ENCODE data around the gene PRKN. TPM values are rescaled to one million over a fixed set of nuclear protein-coding genes. Genes with fewer than 3 reads are reported as not detected.
"Not testable (repeated sequence)": the region's sequence is repeated elsewhere in the genome, so short reads cannot be mapped to it uniquely, and the experiment has no call there.

Gene PRKN
- total RNA-seq, 1 donor from 2014 or later: not detected

GRCh38 chr6:162438980-162439379 lies 288.6 kb downstream of the PRKN start:
- Mint-ChIP-seq H3K27me3 (ENCODE audit: low read depth) (no peaks in the 10 kb centered on the region), H3K36me3 (ENCODE audit: low read depth) (no peaks in the 10 kb centered on the region), H3K4me3 (ENCODE audit: low read depth) (no peak overlapping the region), H3K9me3 (peaks cover 7% of the 10 kb centered on the region), H3K4me1 (ENCODE audit: low read depth) (no peaks in the 10 kb centered on the region), H3K27ac (no peak overlapping the region)
- DNase-seq (ENCODE audit: low spot score): no peak
- intact Hi-C loops (cut with micrococcal nuclease): no loop called here

- Mint-ChIP-seq H3K4me3 (ENCODE audit: low read depth) (no peak overlapping the region), H3K27me3 (ENCODE audit: low read depth) (no peaks in the 10 kb centered on the region), H3K9me3 (peaks cover 7% of the 10 kb centered on the region), H3K36me3 (ENCODE audit: low read depth) (no peaks in the 10 kb centered on the region), H3K27ac (no peak overlapping the region), H3K4me1 (ENCODE audit: low read depth) (no peaks in the 10 kb centered on the region)
- no peak for DNase-seq (ENCODE audit: low spot score)
- intact Hi-C loops (cut with micrococcal nuclease): no loop called here
Measured at GRCh38 chr6:162435071-162435470, 292.5 kb downstream of the PRKN start.

- no peak for DNase-seq (ENCODE audit: low spot score)
- Mint-ChIP-seq H3K27ac (no peak overlapping the region), H3K4me3 (ENCODE audit: low read depth) (no peak overlapping the region), H3K27me3 (ENCODE audit: low read depth) (no peaks in the 10 kb centered on the region), H3K36me3 (ENCODE audit: low read depth) (no peaks in the 10 kb centered on the region), H3K4me1 (ENCODE audit: low read depth) (no peaks in the 10 kb centered on the region), H3K9me3 (no peaks in the 10 kb centered on the region)
- intact Hi-C loops (cut with micrococcal nuclease): no loop called here
Measured at GRCh38 chr6:162421004-162421403, 306.6 kb downstream of the PRKN start.

- Mint-ChIP-seq H3K4me3 (ENCODE audit: low read depth) (no peak overlapping the region), H3K4me1 (ENCODE audit: low read depth) (no peaks in the 10 kb centered on the region), H3K36me3 (ENCODE audit: low read depth) (no peaks in the 10 kb centered on the region), H3K9me3 (no peaks in the 10 kb centered on the region), H3K27ac (no peak overlapping the region), H3K27me3 (ENCODE audit: low read depth) (no peaks in the 10 kb centered on the region)
- intact Hi-C loops (cut with micrococcal nuclease): no loop called here
- no peak for DNase-seq (ENCODE audit: low spot score)
Measured at GRCh38 chr6:162416831-162417537, 310.6 kb downstream of the PRKN start.

GRCh38 chr6:162416307-162416706 lies 311.3 kb downstream of the PRKN start:
- no peaks in the 10 kb centered on the region for H3K4me1 Mint-ChIP-seq (ENCODE audit: low read depth)
- intact Hi-C loops (cut with micrococcal nuclease): no loop called here

GRCh38 chr6:162409741-162410691 lies 317.6 kb downstream of the PRKN start:
- H3K27ac Mint-ChIP-seq: no peak overlapping the region
- H3K4me1 Mint-ChIP-seq (ENCODE audit: low read depth): no peaks in the 10 kb centered on the region
- H3K27me3 Mint-ChIP-seq (ENCODE audit: low read depth): no peaks in the 10 kb centered on the region
- H3K9me3 Mint-ChIP-seq: no peaks in the 10 kb centered on the region
- no peak overlapping the region for H3K4me3 Mint-ChIP-seq (ENCODE audit: low read depth)
- no peaks in the 10 kb centered on the region for H3K36me3 Mint-ChIP-seq (ENCODE audit: low read depth)
- DNase-seq (ENCODE audit: low spot score): no peak
- intact Hi-C loops (cut with micrococcal nuclease): no loop called here

More at GRCh38 chr6:162416307-162416706, 311.3 kb downstream of the PRKN start:
- Mint-ChIP-seq H3K4me3 (ENCODE audit: low read depth) (no peak overlapping the region), H3K9me3 (no peaks in the 10 kb centered on the region), H3K27ac (no peak overlapping the region), H3K27me3 (ENCODE audit: low read depth) (no peaks in the 10 kb centered on the region), H3K36me3 (ENCODE audit: low read depth) (no peaks in the 10 kb centered on the region)
- no peak for DNase-seq (ENCODE audit: low spot score)

- intact Hi-C loops (cut with micrococcal nuclease): no loop called here
- Mint-ChIP-seq H3K27me3 (ENCODE audit: low read depth) (no peaks in the 10 kb centered on the region), H3K27ac (no peak overlapping the region), H3K4me1 (ENCODE audit: low read depth) (no peaks in the 10 kb centered on the region), H3K4me3 (ENCODE audit: low read depth) (no peak overlapping the region), H3K36me3 (ENCODE audit: low read depth) (no peaks in the 10 kb centered on the region), H3K9me3 (no peaks in the 10 kb centered on the region)
- DNase-seq (ENCODE audit: low spot score): no peak
Measured at GRCh38 chr6:162408826-162409535, 318.6 kb downstream of the PRKN start.

GRCh38 chr6:162404951-162405350 lies 322.6 kb downstream of the PRKN start:
- no peaks in the 10 kb centered on the region for H3K4me1 Mint-ChIP-seq (ENCODE audit: low read depth)
- H3K9me3 Mint-ChIP-seq: peaks cover 4% of the 10 kb centered on the region
- intact Hi-C loops (cut with micrococcal nuclease): no loop called here
- no peak for DNase-seq (ENCODE audit: low spot score)
- H3K4me3 Mint-ChIP-seq (ENCODE audit: low read depth): no peak overlapping the region
- H3K27me3 Mint-ChIP-seq (ENCODE audit: low read depth): no peaks in the 10 kb centered on the region
- no peaks in the 10 kb centered on the region for H3K36me3 Mint-ChIP-seq (ENCODE audit: low read depth)
- no peak overlapping the region for H3K27ac Mint-ChIP-seq

GRCh38 chr6:162403031-162403430 lies 324.5 kb downstream of the PRKN start:
- no peak for DNase-seq (ENCODE audit: low spot score)
- Mint-ChIP-seq H3K4me3 (ENCODE audit: low read depth) (no peak overlapping the region), H3K9me3 (peaks cover 4% of the 10 kb centered on the region), H3K27me3 (ENCODE audit: low read depth) (no peaks in the 10 kb centered on the region), H3K4me1 (ENCODE audit: low read depth) (no peaks in the 10 kb centered on the region), H3K27ac (no peak overlapping the region), H3K36me3 (ENCODE audit: low read depth) (no peaks in the 10 kb centered on the region)
- intact Hi-C loops (cut with micrococcal nuclease): no loop called here

GRCh38 chr6:162395181-162395580 lies 332.4 kb downstream of the PRKN start:
- Mint-ChIP-seq H3K4me1 (ENCODE audit: low read depth) (no peaks in the 10 kb centered on the region), H3K27ac (no peak overlapping the region), H3K4me3 (ENCODE audit: low read depth) (no peak overlapping the region), H3K36me3 (ENCODE audit: low read depth) (no peaks in the 10 kb centered on the region), H3K9me3 (no peaks in the 10 kb centered on the region), H3K27me3 (ENCODE audit: low read depth) (no peaks in the 10 kb centered on the region)
- intact Hi-C loops (cut with micrococcal nuclease): no loop called here
- DNase-seq (ENCODE audit: low spot score): no peak

- H3K36me3 Mint-ChIP-seq (ENCODE audit: low read depth); DNase-seq (ENCODE audit: low spot score); intact Hi-C loops (cut with micrococcal nuclease); H3K4me3 Mint-ChIP-seq (ENCODE audit: low read depth); H3K27me3 Mint-ChIP-seq (ENCODE audit: low read depth); H3K27ac Mint-ChIP-seq; H3K4me1 Mint-ChIP-seq (ENCODE audit: low read depth); H3K9me3 Mint-ChIP-seq: not testable (repeated sequence)
Measured at GRCh38 chr6:162390961-162391811, 336.4 kb downstream of the PRKN start.
